HG03571 (cell line): ENCODE results near the gene ADAMTS16.

ENCODE experiments used
- ATAC-seq: cut with Tn5 transposase; IDR thresholded peaks from one replicate; pipeline ENCODE4 v1.9.1; 2021; ENCODE audit not compliant: unreplicated experiment

ADAMTS16 gene

DNA sequence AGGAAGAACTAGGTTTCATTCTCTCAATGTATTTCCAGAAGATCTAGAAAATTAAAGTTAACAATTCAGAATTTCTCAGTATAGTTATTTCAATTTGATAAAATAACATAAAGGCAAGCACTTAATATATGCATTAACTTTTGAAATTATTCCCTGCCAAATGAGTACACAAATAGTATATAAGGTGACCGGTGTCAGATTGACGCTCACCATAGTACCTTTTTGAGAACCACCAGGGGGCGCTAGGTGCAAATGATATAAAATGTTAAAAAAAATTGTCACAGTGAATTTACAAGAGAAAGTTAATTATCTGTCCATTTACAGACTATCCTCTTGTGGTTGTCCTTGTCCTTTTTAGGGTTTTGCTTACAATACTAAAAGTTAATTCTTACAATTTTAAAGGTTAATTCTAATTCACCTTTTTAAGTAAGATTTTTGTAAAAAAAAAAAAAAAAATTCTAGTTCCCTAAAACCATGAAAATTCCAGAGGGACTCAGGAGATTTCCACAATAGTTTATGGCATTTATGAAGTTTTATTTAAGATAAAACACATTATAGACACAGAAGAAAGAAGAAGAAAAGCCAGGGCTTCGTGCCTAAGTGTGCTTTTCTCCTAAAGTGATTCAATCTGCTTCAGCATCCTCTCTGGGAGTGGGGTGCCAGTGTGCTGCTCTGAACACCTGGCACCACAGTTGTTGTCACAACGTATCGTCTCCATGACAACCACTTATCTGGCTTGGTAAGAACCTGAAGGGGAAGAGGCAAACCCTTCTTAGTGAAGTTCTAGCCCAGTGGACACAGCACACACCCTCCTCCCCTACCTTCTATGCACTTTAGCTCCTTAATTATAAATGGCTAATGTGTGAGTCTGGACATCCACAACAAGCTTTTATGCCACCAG, 1.7 kb downstream of the ADAMTS16 start:
- no peak for ATAC-seq

DNA sequence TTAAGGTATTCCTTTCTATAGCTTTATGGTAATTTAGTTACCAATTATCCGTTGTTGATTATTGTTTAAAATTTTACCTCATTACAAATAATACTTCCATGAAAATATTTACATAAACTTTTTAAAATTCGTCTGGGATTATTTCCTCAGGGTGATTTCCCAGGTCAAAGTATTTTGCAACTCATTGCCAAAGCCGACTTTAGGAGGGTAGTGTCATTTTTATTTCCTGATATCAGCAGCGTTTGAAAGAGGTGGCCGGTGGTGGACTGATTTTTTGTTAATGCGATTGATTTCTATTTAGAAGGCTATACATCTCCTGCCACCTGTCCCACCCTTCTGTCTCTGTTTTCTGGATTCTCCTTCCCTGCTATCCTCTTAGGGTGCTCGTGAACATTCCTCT, 4.3 kb downstream of the ADAMTS16 start:
- no peak for ATAC-seq

DNA sequence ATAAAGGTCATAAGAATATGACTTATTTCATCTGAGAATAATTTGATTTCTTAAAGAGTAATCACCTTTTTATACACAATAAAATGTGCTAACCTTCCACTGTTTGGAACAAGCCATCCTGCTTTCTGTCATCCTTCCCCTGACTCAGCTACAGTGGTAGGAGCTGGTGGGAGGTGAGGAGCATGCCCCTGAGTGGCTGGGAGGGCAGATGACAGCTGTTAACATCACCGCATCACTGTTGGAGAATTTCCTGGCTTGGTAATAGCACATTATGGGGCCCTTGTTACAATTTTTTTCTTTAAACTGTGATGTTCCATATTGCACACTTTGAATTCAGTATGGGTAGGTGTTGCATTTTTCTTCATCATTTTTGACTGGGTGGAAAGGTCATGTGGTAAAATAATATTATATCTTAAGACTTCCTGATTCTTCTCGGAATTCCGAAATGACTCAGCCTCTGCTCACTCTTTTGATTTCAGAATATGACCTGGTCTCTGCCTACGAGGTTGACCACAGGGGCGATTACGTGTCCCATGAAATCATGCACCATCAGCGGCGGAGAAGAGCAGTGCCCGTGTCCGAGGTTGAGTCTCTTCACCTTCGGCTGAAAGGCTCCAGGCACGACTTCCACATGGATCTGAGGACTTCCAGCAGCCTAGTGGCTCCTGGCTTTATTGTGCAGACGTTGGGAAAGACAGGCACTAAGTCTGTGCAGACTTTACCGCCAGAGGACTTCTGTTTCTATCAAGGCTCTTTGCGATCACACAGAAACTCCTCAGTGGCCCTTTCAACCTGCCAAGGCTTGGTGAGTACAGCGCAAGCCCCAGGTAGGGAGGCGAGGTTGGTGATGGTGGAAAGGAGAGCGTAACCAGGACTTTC, 5.8 kb downstream of the ADAMTS16 start:
- ATAC-seq, result no peak

DNA sequence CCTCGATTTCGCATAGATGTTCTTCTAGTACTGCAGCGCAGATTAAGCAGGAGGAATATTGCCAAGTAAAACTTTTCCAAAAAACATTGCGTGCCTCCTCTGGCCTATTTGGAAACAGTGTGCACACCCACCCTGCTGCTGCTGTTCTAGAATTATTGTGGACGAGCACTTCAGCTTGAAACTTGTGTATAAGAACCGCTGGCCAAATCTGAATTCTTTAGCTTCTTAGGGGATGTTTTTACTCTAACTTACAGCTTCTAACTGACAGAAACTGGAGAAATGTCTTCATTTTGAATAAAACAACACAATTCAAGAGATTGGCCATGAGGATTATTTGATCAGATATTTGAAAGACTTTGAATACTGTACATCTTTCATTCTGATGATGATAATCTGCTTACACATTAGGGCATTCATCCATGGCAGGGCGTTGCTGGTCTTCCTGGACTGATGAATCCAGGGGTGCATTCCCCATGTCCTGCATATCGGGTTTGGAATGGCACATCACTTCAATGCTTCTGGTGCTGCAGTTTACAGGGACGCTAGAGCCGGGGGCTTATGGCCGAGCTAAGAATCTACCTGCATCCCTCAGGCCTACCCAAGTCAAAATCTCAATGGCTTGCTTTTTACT, 6.5 kb downstream of the ADAMTS16 start:
- no peak for ATAC-seq

DNA sequence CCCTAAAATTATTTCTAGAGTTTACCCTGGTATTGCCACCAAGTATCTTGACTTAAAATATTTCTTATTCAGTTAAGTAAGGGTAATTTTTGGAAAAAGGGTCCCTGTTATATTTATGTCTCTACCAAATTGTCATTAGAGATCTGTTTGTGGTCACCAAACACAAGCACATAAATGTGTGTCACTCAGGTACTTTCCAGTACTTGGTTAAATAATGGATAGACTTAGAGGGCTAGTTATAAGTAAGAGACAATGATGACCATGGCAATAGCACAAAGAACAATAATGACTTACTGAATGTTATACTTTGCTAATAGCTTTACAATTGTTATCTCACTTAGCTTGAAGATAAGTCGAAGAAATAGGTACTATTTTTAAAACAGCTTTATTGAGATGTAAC, 9.0 kb downstream of the ADAMTS16 start:
- no peak for ATAC-seq

DNA sequence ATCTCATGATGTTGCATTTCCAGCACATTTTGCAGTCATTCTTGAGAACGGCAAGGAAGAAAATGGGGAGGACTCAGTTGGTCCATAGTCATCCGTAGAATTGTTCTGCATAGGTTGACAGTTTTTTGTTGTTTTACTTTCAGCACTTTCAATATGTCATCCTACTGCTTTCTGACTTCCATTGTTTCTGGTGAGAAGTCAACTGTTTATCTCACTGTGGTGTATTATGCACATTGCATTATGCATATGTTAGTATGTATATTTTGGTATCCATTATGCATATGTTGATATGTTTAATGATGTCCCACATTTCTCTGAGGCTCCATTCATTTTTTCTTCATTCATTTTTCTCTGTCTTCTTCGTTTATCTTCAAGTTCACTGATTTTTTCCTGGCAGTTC, 10.5 kb downstream of the ADAMTS16 start:
- ATAC-seq, result no peak

DNA sequence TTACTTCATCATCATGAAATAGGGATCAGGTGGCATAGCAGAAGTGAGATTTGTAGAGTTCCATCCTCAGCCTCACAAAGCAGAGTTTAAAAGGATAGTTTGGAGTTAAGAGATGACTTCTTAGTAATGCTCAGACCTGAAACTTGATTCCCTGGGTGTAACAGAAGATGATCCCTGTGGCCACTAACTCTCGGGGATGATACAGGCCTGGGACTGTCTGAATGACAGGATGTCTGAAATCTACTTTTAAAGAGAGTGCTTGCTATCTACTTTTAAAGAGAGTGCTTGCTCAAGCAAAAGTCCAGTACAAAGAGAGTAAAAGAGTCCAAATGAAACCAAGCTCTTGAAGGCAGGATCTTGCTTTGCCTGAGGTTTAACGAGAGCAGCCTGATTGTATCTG, 14.6 kb downstream of the ADAMTS16 start:
- ATAC-seq, result no peak

DNA sequence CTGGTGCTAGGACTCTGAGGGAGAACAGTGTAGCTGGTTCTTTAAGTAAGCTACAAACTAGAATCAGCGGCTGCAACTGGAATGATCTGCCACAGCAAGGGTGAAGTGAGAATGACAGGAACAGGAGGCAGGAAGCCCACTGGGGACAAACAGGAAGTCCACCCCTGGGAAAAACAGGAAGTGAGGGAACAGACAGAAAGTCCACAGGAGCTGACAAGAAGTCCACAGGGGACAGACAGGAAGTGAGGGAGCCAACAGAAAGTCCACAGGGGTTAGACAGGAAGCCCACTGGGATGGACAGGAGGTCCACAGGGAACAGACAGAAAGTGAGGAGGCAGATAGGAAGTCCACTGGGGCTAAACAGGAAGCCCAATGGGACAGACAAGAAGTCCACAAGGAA, 15.5 kb downstream of the ADAMTS16 start:
- no peak for ATAC-seq

DNA sequence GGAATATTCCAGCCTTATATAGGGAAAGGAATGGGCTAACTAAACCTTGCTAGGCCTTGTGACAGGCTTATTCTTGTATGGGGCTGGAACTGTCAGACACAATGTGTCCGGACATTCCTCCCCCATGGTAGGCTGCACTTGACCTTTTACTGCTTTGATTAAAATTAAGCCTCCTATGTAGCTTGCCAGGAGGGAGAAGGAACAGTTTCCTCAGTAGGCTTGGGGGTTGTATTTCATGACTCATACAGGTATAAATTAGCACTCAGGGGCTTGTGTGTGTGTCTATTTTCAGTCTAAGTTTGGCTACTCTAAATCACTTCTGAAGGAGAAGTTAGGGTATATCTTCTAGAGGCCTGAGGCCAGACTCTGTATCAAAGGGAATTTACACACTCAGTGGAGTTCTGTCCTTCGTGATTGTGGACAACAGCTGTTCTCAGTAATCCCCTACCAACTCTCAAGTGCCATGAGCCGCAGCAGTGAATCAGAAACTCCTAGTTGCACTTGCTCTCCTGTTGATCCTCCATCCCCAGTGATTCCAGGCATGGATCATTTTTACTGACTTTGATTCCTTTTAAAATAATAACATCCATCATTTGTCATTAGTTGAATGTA, 16.4 kb downstream of the ADAMTS16 start:
- no peak for ATAC-seq

DNA sequence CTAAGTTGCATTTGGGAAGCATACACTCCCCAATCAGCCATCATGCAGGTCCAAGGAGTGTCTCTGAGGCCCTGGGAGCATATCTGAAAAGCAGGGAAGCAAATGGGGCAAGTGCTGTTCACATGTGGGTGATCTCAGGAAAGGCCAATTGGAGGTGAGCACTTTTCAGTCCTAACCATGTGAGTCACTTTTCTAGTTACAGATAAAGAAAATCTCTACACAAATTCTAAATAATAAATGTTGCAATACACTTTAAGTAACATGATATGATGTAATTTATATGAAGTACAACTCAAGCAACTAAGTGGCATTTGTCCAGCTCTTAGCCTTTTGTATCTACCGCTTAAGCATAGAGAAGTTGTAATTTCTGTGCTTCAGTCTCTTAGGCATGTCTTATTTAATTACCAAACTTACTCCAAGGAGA, 18.4 kb downstream of the ADAMTS16 start:
- no peak for ATAC-seq

DNA sequence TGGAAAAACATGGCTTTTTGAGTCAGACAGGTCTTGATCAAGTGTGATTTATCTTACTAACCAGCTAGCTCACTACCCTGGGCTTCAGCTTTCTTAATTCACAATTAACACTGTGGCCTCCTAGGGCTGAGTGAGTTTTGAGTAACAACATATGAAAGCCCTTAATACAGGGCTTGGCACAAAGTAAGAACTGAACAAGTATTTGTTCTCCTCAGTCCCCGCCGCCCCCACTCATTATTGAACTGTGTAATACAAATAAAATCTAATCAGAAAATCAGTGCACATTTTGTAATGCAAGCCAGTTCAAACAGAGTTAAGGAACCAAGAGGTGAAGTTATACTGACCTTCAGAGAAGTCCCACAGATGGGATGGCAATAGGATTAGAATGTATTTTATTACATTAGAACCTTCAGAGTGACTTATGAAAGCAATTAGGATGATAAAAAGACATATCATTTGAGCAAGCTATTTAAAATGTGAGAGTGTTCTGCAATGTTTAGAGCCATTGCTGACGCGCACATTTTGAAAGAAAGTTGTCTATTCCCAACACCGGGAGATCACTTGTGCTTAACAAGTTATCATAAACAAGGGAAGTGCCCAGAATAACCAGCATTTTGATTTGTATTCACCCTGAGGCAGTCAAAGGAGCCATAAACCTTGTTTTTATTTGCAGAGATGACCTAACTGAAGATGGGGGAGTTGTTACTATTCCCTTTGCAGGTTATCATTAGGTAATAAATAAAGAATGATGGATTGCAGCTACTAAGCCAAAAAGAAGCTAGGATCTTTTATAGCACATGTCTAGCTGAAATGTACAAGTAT, 19.4 kb downstream of the ADAMTS16 start:
- no peak for ATAC-seq

DNA sequence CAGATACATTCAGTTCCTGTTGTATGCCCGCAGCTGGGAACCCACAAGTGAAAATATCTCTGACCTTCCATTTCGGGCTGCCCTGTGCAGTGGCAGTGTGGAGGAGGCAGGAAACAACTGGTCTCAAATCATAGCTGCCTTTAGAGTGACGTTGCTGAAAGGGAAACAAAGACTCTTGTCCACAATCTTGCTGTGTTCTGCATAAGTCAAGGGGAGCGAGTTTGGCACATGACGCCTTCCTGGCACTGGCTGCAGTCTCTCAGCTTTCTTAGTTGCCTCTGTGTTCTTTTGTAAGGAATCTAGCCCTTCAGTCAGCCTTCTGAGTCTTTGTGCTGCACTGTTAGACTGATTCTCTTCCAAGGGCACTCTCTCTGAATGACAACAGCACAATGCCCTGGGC, 24.0 kb downstream of the ADAMTS16 start:
- ATAC-seq, result no peak

DNA sequence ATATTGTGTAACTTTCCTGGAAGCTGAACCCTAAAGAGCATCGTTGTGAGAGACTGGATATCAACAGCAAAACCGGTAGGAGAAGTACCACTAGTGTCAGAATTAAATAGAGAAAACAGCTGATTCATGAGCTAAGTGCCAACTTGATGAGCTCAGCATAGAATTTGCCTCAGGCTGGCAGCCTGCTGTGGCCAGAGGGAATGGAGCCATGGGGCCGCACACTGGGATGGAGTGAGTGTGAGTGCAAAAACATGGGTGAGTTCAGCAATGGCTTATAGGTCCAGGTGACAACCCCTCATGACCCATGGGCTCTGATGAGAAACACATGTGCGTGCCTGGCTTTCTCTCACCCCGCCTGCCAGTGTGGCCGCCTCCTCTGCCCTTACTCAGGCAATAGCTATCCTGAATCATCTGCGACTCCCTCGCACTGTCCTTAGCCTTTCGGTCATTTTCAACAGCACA, 25.4 kb downstream of the ADAMTS16 start:
- no peak for ATAC-seq

DNA sequence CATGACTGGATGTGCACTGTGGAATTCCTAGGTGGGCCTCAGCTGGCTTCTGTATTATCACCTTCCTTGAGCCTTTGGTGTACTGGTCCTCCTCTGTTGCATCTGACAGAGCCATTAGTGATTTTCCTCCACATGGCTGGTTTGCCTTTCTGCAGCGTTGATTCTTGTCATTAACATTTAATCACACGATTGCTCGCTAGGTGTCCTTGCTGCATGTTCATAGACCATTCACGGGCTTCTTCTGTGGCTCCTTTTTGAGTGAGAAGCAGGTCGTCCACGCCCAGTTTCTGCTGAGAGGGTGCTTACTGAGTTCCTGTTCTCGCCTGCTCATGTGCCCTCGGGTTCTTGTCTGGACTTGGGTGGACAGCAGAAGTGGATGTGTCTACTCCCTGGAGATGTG, 29.3 kb downstream of the ADAMTS16 start:
- ATAC-seq, result no peak

DNA sequence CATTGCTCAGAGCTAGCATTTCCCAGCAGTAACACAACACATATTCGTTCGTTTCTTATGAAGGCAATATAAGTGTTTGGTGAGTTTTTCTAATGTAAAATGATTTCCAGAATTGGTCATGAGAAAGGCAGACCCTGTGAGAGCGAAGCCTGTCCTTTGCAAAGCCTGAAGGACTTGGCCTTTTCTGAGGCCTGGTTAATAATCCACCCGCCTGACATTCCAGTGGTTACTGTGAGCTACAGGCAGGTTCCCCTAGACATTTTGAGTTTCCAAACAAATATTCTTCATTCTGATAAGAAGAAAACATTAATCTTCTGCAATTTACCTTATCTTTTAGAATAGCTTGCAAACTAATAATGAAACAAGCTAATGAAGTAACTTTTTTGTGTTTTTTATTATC, 38.0 kb downstream of the ADAMTS16 start:
- no peak for ATAC-seq

DNA sequence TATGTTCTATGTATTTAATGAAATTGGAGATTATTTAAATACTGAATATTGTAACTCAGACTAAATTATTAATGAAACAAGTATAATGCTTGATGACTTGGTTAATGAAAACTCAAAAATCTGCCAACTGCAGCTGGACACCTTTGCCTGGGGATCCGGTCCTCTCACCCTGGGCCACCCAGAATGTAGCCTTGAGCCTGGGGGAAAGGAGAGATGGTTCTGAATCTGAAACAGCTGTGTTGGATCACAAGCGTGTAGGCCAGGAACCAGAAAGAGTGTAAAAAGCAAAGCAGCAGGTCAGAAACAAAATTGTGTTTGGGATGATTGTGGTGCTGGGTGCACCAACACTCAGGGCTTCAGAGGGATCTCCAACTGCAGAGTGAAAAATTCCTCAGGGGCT, 38.5 kb downstream of the ADAMTS16 start:
- ATAC-seq, result no peak

DNA sequence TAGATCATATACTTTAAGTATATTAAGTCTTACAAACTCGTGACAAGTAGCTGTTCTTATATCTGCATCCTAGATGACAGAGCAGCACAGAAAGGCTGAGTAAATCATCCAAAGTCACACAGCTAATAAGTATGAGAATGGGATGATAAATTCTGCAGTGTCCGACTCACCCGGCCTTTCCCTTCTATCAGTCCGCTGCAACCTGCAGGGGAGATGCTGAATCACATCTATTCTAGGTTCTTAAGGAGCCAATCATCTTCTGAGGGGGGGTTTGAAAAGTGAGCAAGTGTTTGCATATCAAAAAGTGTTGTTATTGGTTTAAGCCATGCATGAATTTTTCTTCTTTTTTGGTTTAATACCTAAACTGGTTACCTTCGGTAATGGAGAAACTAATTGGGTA, 38.9 kb downstream of the ADAMTS16 start:
- ATAC-seq, result no peak

DNA sequence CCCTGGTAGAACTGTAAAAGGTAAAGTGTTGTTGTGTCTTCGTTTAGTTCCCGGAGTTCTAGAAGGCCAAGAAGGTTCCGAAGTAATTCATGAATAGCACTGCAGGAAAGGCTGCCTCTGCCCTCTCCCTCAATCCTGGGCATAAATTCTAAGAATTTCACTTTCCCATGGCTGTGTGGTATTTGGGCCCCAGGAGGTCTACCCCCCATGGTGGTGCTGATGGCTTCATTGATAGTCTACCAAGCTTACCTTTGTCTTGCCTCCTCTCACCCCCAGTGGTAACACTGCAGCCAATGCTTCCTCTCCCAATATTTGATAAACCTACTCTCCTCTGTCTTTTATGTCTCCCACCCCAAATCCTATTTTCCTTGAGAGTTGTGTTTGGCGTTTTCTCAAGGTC, 39.5 kb downstream of the ADAMTS16 start:
- no peak for ATAC-seq

DNA sequence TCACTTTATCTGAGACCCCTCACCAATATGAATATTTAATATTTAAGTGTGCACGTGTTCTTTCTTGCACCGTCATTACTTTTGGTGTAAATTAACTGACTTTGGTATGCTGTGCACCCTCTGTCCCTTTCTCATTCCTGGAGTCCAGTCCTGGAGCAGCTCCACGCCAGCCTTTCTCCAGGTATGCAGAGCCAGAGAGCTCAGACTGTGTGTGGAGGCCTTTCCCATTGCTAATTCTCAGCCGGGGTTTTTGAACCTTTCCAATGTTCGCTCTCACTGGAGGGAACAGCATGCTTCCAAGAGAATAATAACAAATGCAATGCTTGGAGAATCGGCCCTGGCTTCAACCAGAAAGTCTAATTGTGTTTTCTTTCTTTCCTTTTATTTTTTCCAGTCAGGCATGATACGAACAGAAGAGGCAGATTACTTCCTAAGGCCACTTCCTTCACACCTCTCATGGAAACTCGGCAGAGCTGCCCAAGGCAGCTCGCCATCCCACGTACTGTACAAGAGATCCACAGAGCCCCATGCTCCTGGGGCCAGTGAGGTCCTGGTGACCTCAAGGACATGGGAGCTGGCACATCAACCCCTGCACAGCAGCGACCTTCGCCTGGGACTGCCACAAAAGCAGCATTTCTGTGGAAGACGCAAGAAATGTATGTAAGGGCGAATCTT, 41.7 kb downstream of the ADAMTS16 start:
- no peak for ATAC-seq
